Right hindlimb (tissue), 1 donor: ENCODE measurements around the gene ALDH2.
A peak's percentile ranks its signal among the peaks of the same experiment; 100 is the strongest.
"Not testable (repeated sequence)": the region's sequence is repeated elsewhere in the genome, so short reads cannot be mapped to it uniquely, and the experiment has no call there.

ENCODE experiments used
- DNase-seq: peaks from one replicate; pipeline ENCODE4 v3.0.0-alpha.2; 2018

The ALDH2 gene

GRCh38 chr12:111766608-111767361 lies at the start of gene ALDH2:
TSS of gene ALDH2 (plus strand) at chr12:111766933. CDS start at chr12:111766983, 50 bp downstream.
- peak; percentile 86 for DNase-seq

- DNase-seq, result not testable (repeated sequence)
Observed at GRCh38 chr12:111719316-111719715, 47.4 kb upstream of the ALDH2 start.

GRCh38 chr12:111720457-111720856 lies 46.3 kb upstream of the ALDH2 start:
- no peak for DNase-seq

GRCh38 chr12:111723646-111724360 lies 42.9 kb upstream of the ALDH2 start:
- not testable (repeated sequence) for DNase-seq

- DNase-seq, result no peak
Observed at GRCh38 chr12:111728795-111729194, 37.9 kb upstream of the ALDH2 start.

GRCh38 chr12:111730420-111730819 lies 36.3 kb upstream of the ALDH2 start:
- no peak for DNase-seq

GRCh38 chr12:111732786-111733185 lies 33.9 kb upstream of the ALDH2 start:
- no peak for DNase-seq

- no peak for DNase-seq
Observed at GRCh38 chr12:111733340-111733915, 33.3 kb upstream of the ALDH2 start.

GRCh38 chr12:111739524-111739923 lies 27.2 kb upstream of the ALDH2 start:
- DNase-seq, result not testable (repeated sequence)

GRCh38 chr12:111741235-111741812 lies 25.4 kb upstream of the ALDH2 start:
- DNase-seq, result no peak

- no peak for DNase-seq
Observed at GRCh38 chr12:111745211-111745610, 21.5 kb upstream of the ALDH2 start.

- DNase-seq, result no peak
Observed at GRCh38 chr12:111747333-111747732, 19.4 kb upstream of the ALDH2 start.

GRCh38 chr12:111748151-111748672 lies 18.5 kb upstream of the ALDH2 start:
- DNase-seq, result peak; percentile 86

- no peak for DNase-seq
Observed at GRCh38 chr12:111748867-111749266, 17.9 kb upstream of the ALDH2 start.

GRCh38 chr12:111749391-111749790 lies 17.3 kb upstream of the ALDH2 start:
- DNase-seq, result no peak

- peak; percentile 54 for DNase-seq
Observed at GRCh38 chr12:111753144-111753881, 13.4 kb upstream of the ALDH2 start.

GRCh38 chr12:111754671-111755070 lies 12.1 kb upstream of the ALDH2 start:
- no peak for DNase-seq

GRCh38 chr12:111756196-111756595 lies 10.5 kb upstream of the ALDH2 start:
- DNase-seq, result no peak

- DNase-seq, result no peak
Observed at GRCh38 chr12:111756681-111757080, 10.1 kb upstream of the ALDH2 start.

GRCh38 chr12:111757361-111758119 lies 9.2 kb upstream of the ALDH2 start:
- DNase-seq, result peak; percentile 53

- DNase-seq, result no peak
Observed at GRCh38 chr12:111758120-111758561, 8.6 kb upstream of the ALDH2 start.

GRCh38 chr12:111759271-111759670 lies 7.5 kb upstream of the ALDH2 start:
- DNase-seq, result no peak
